ENCODE measurements around the gene PTX4. TPM values are rescaled to one million over a fixed set of nuclear protein-coding genes. Genes with fewer than 3 reads are reported as not detected.

The PTX4 gene
- total and polyA plus RNA-seq, 9 of the 15 experiments (the other 6 are each of a cell fraction or from before 2014, with no cell fraction given), result 0.11 TPM; not detected in 8

- Histone ChIP-seq H2AFZ (ENCODE audit: low read depth, low read length) (no peak overlapping the region), H3K9ac (ENCODE audit: insufficient read depth in 1 of 2, low read depth in 2 of 2, low read length in 2 of 2) (no peak overlapping the region; a peak in 1 of 4 replicates), H3K36me3 (ENCODE audit: control insufficient read depth, insufficient read depth, low read length) (no peaks in the 10 kb centered on the region), H3K4me1 (replicated peaks in 1 of 2; ENCODE audit: control insufficient read depth in 2 of 2, insufficient read depth in 2 of 2, low read length in 2 of 2) (peaks cover 0 to 74% of the 10 kb centered on the region in 2 experiments; a peak in 2 of 5 replicates), H3K4me2 (ENCODE audit: insufficient read depth, low read length) (no peak overlapping the region), H3K9me3 (replicated peaks; ENCODE audit: control insufficient read depth, insufficient read depth, low read depth, low read length) (no peaks in the 10 kb centered on the region), H3K9me1 (ENCODE audit: control insufficient read depth, insufficient read depth, low read length) (no peaks in the 10 kb centered on the region), H3K4me3 (no peak overlapping the region), H3K27ac (ENCODE audit: extremely low read depth, low read depth, low read length) (no peak overlapping the region), H3K27me3 (ENCODE audit: control insufficient read depth in 2 of 2, insufficient read depth in 2 of 2, low read length in 2 of 2) (peaks cover 7 to 46% of the 10 kb centered on the region in 2 experiments; a peak in 4 of 5 replicates), H4K20me1 (replicated peaks; ENCODE audit: control insufficient read depth, insufficient read depth, low read length) (peaks cover 7% of the 10 kb centered on the region; the same call in 1 of the 2 replicates), H3K79me2 (ENCODE audit: control insufficient read depth, insufficient read depth, low read length) (no peaks in the 10 kb centered on the region)
- WGBS (ENCODE audit: insufficient coverage, low coverage, missing lambda C conversion rate), result 66% methylated on average over 23 of the region's 27 CpGs
- ChIA-PET POLR2A (no interaction called here), CTCF (ENCODE audit: low intra/inter-chr PET ratio) (no interaction called here)
- no peak for ATAC-seq
- in situ Hi-C loops (cut with MboI) (no loop called here), intact Hi-C loops (cut with micrococcal nuclease) (no loop called here)
- BruUV-seq (replicated peaks), result no TSS peak
- FAIRE-seq, result no peak
- DNase-seq (ENCODE audit: extremely low read depth in 1 of 4, low spot score in 3 of 4), result no peak
- no peak for TF ChIP-seq CREB1 (IDR thresholded peaks at IDR 0.05)
- TF ChIP-seq CREB1 (CRISPR knock-in tag; IDR thresholded peaks at IDR 0.05), result no peak
- no peak for TF ChIP-seq NR1H2 (CRISPR knock-in tag; IDR thresholded peaks at IDR 0.05)
- TF ChIP-seq HIVEP1 (CRISPR knock-in tag; IDR thresholded peaks at IDR 0.05), result no peak
- TF ChIP-seq SIRT6 (IDR thresholded peaks at IDR 0.05; ENCODE audit: low read depth, low read length), result no peak
- no peak for TF ChIP-seq ZNF511 (CRISPR knock-in tag; IDR thresholded peaks at IDR 0.05)
- no peak for TF ChIP-seq NR0B1 (IDR thresholded peaks at IDR 0.05; ENCODE audit: partially characterized antibody)
- TF ChIP-seq ZBED1 (IDR thresholded peaks at IDR 0.05), result no peak
- TF ChIP-seq PTRF (tag; IDR thresholded peaks at IDR 0.05), result no peak
- no peak for TF ChIP-seq ZFP36 (IDR thresholded peaks at IDR 0.05; ENCODE audit: low read depth, low read length, partially characterized antibody)
- no peak for TF ChIP-seq MTA1 (IDR thresholded peaks at IDR 0.05; ENCODE audit: borderline replicate concordance)
- no peak for TF ChIP-seq SAFB (IDR thresholded peaks at IDR 0.05; ENCODE audit: borderline replicate concordance, low read depth, low read length)
- TF ChIP-seq E2F6 (IDR thresholded peaks at IDR 0.05; ENCODE audit: borderline replicate concordance in 1 of 2, extremely low read depth in 1 of 2, insufficient read depth in 1 of 2, insufficient read length in 1 of 2, low read depth in 1 of 2, low read length in 1 of 2, poor library complexity in 1 of 2, severe bottlenecking in 1 of 2), result no peak
- TF ChIP-seq RBM15 (IDR thresholded peaks at IDR 0.05; ENCODE audit: insufficient read depth, low read length), result no peak
- no peak for TF ChIP-seq CLOCK (CRISPR knock-in tag; IDR thresholded peaks at IDR 0.05; ENCODE audit: borderline replicate concordance)
- no peak for TF ChIP-seq NFRKB (IDR thresholded peaks at IDR 0.05; ENCODE audit: low read depth)
- TF ChIP-seq KAT7 (CRISPR knock-in tag; IDR thresholded peaks at IDR 0.05; ENCODE audit: borderline replicate concordance), result no peak
- TF ChIP-seq NCOA2 (IDR thresholded peaks at IDR 0.05; ENCODE audit: partially characterized antibody in 2 of 2), result no peak
- TF ChIP-seq FUS (optimal IDR thresholded peaks at IDR 0.05; ENCODE audit: low read depth, low read length), result no peak
These were observed 48.4 kb upstream of the PTX4 start for GRCh38 chr16:1537138-1537577.
